T-cell (primary cell): ENCODE results near the gene SMARCA4. TPM values are rescaled to one million over a fixed set of nuclear protein-coding genes. Genes with fewer than 3 reads are reported as not detected.

Experiments used
- ATAC-seq, 4 experiments: fragments of 200-7000 bp in 3 of 4; fragments of 150-1000 bp in 1 of 4; cut with Tn5 transposase; replicated peaks in 1 of 4; 1 replicate in 3 of 4; 2 replicates in 1 of 4; pipeline ENCODE4 v1.10.0; 2021; ENCODE audit warnings: moderate library complexity in 3 of 4, mild to moderate bottlenecking in 2 of 4, moderate number of reproducible peaks in 1 of 4
- CTCF ChIA-PET, 2 donors: fragments of 300-600 bp; sonication (Branson Sonifier 250); formaldehyde crosslinking; loops; one replicate each; lab custom pipeline; 2022; ENCODE audit warnings: antibody characterized with exemption in 2 of 2; lab: Charles Lee
- POLR2A ChIA-PET, 2 donors: fragments of 300-600 bp; sonication (Branson Sonifier 250); formaldehyde crosslinking; loops; one replicate each; lab custom pipeline; 2022; ENCODE audit warnings: antibody characterized with exemption in 2 of 2; lab: Charles Lee
- DNase-seq, 35 experiments: peaks; one replicate each; pipeline versions ENCODE4 v3.0.0 to v3.0.0-alpha.2; 2013 to 2023
- H3K27ac ChIP-seq: one replicate; pipeline ENCODE4 v1.5.1; 2013; ENCODE audit warnings: low read length
- H3K27me3 ChIP-seq, 2 experiments: replicated peaks in 1 of 2; 1 replicate in 1 of 2; 2 replicates in 1 of 2; pipeline versions ENCODE4 v1.6.1 to v1.7.0; 2013; ENCODE audit warnings: low read length in 1 of 2, mixed read lengths in 1 of 2; ENCODE audit not compliant: control insufficient read depth in 2 of 2, insufficient read depth in 2 of 2; ENCODE audit errors: extremely low read depth in 1 of 2
- H3K36me3 ChIP-seq, 2 donors: 1 replicate in 1 of 2; 2 replicates in 1 of 2; pipeline versions ENCODE4 v1.6.1 to v1.7.0; 2013; ENCODE audit warnings: low read length in 1 of 2; ENCODE audit not compliant: control insufficient read depth in 2 of 2, insufficient read depth in 1 of 2; ENCODE audit errors: extremely low read depth in 1 of 2
- H3K4me1 ChIP-seq, 2 experiments: 1 replicate in 1 of 2; 2 replicates in 1 of 2; pipeline versions ENCODE4 v1.6.1 to v1.7.0; 2013; ENCODE audit warnings: low read length in 2 of 2, mixed read lengths in 1 of 2; ENCODE audit not compliant: insufficient read depth in 2 of 2, control insufficient read depth in 1 of 2; ENCODE audit errors: extremely low read depth in 1 of 2
- H3K4me3 ChIP-seq, 2 donors: 1 replicate in 1 of 2; 2 replicates in 1 of 2; pipeline versions ENCODE4 v1.5.1 to v1.7.0; 2013; ENCODE audit warnings: mild to moderate bottlenecking in 2 of 2, low read length in 1 of 2, moderate library complexity in 1 of 2; ENCODE audit not compliant: control insufficient read depth in 1 of 2; ENCODE audit errors: extremely low read depth in 1 of 2
- H3K9me3 ChIP-seq: 2 replicates; pipeline ENCODE4 v1.7.0; 2013
- H3K27ac Mint-ChIP-seq, 2 donors: one replicate each; pipeline ENCODE4 v1.8.0; 2020 to 2021; ENCODE audit warnings: mild to moderate bottlenecking in 2 of 2, mixed read lengths in 2 of 2
- H3K27me3 Mint-ChIP-seq, 2 donors: one replicate each; pipeline ENCODE4 v1.8.0; 2021 to 2022; ENCODE audit warnings: mixed read lengths in 2 of 2
- H3K36me3 Mint-ChIP-seq: one replicate; pipeline ENCODE4 v1.8.0; 2021; ENCODE audit warnings: mixed read lengths
- H3K4me1 Mint-ChIP-seq, 3 donors: one replicate each; pipeline ENCODE4 v1.8.0; 2020 to 2022; ENCODE audit warnings: mixed read lengths in 3 of 3, mild to moderate bottlenecking in 1 of 3
- H3K4me3 Mint-ChIP-seq, 3 donors: one replicate each; pipeline ENCODE4 v1.8.0; 2020 to 2022; ENCODE audit warnings: mild to moderate bottlenecking in 3 of 3, mixed read lengths in 3 of 3, moderate library complexity in 3 of 3
- H3K9me3 Mint-ChIP-seq, 3 donors: one replicate each; pipeline ENCODE4 v1.8.0; 2020 to 2022; ENCODE audit warnings: mixed read lengths in 3 of 3
- WGBS: methylation state at CpG from one replicate; pipeline ENCODE4 v1.1.5; 2013; ENCODE audit warnings: missing lambda C conversion rate; ENCODE audit not compliant: insufficient coverage; 5-methylcytosine and 5-hydroxymethylcytosine counted together
- total RNA-seq, 35 experiments: library from RNA in 6 of 35; stranded (reverse) in 6 of 35; fragments of 120-200 nt in 1 of 35; gene quantifications; one replicate each; pipeline versions ENCODE4 v1.2.1 to v1.2.4 and lab custom pipeline; 2013 to 2026

Gene SMARCA4
- total RNA-seq, 5 donors from 2014 or later (not counting 1 experiment from before 2014, with no cell fraction given) = 93.4 to 114 (median 109) TPM

GRCh38 chr19:11012507-11012906 lies 51.7 kb downstream of the SMARCA4 start:
- no peak overlapping the region for H3K4me3 ChIP-seq
- Mint-ChIP-seq H3K36me3 (peaks cover 65% of the 10 kb centered on the region), H3K4me3 (no peak overlapping the region), H3K27ac (no peak overlapping the region), H3K4me1 (no peaks in the 10 kb centered on the region), H3K27me3 (no peaks in the 10 kb centered on the region), H3K9me3 (no peaks in the 10 kb centered on the region)
- DNase-seq = no peak
- ChIA-PET POLR2A (no interaction called here), CTCF (no interaction called here)
- 93% methylated on average over 12 of the region's 12 CpGs for WGBS
- peaks cover 31 to 73% of the 10 kb centered on the region in 2 donors for H3K36me3 ChIP-seq
- no peaks in the 10 kb centered on the region for H3K9me3 ChIP-seq
- H3K4me1 ChIP-seq = no peaks in the 10 kb centered on the region
- no peak overlapping the region for H3K27ac ChIP-seq
- no peaks in the 10 kb centered on the region for H3K27me3 ChIP-seq
- no peak for ATAC-seq

GRCh38 chr19:11013771-11014170 lies 52.9 kb downstream of the SMARCA4 start:
- Histone ChIP-seq H3K9me3 (no peaks in the 10 kb centered on the region), H3K4me3 (no peak overlapping the region), H3K4me1 (no peaks in the 10 kb centered on the region), H3K36me3 (peaks cover 36 to 78% of the 10 kb centered on the region in 2 donors), H3K27me3 (no peaks in the 10 kb centered on the region), H3K27ac (no peak overlapping the region)
- POLR2A ChIA-PET = no interaction called here
- ATAC-seq (no peak), DNase-seq (no peak)
- Mint-ChIP-seq H3K27ac (no peak overlapping the region), H3K27me3 (no peaks in the 10 kb centered on the region), H3K36me3 (peaks cover 63% of the 10 kb centered on the region), H3K9me3 (no peaks in the 10 kb centered on the region), H3K4me3 (no peak overlapping the region), H3K4me1 (no peaks in the 10 kb centered on the region)
- 97% methylated on average over 7 of the region's 7 CpGs for WGBS
- CTCF ChIA-PET = no interaction called here

- Mint-ChIP-seq H3K4me1 (no peaks in the 10 kb centered on the region), H3K36me3 (peaks cover 65% of the 10 kb centered on the region), H3K9me3 (no peaks in the 10 kb centered on the region), H3K27me3 (no peaks in the 10 kb centered on the region), H3K4me3 (no peak overlapping the region), H3K27ac (no peak overlapping the region)
- WGBS = 98% methylated on average over 8 of the region's 12 CpGs
- Histone ChIP-seq H3K36me3 (peaks cover 31 to 85% of the 10 kb centered on the region in 2 donors), H3K27ac (no peak overlapping the region), H3K4me3 (no peak overlapping the region), H3K27me3 (no peaks in the 10 kb centered on the region), H3K9me3 (no peaks in the 10 kb centered on the region), H3K4me1 (no peaks in the 10 kb centered on the region)
- POLR2A ChIA-PET = no interaction called here
- CTCF ChIA-PET = no interaction called here
- DNase-seq = no peak
- ATAC-seq = no peak
These were observed 53.6 kb downstream of the SMARCA4 start for GRCh38 chr19:11014403-11014911.

GRCh38 chr19:11016631-11017030 lies 55.8 kb downstream of the SMARCA4 start:
- Histone ChIP-seq H3K4me1 (no peaks in the 10 kb centered on the region), H3K9me3 (no peaks in the 10 kb centered on the region), H3K36me3 (peaks cover 30 to 86% of the 10 kb centered on the region in 2 donors), H3K27me3 (no peaks in the 10 kb centered on the region), H3K4me3 (no peak overlapping the region), H3K27ac (no peak overlapping the region)
- Mint-ChIP-seq H3K27me3 (no peaks in the 10 kb centered on the region), H3K4me3 (no peak overlapping the region), H3K9me3 (no peaks in the 10 kb centered on the region), H3K4me1 (no peaks in the 10 kb centered on the region), H3K36me3 (peaks cover 67% of the 10 kb centered on the region), H3K27ac (no peak overlapping the region)
- ChIA-PET CTCF (no interaction called here), POLR2A (interaction anchor here in 1 of 2 donors (0.6 kb wide), 1 partner anchor 27 kb away, joined by 11 read pairs; no protein-coding TSS in a partner anchor)
- no peak for ATAC-seq
- DNase-seq = no peak
- 100% methylated on average over 5 of the region's 5 CpGs for WGBS

GRCh38 chr19:11017275-11018035 lies 56.6 kb downstream of the SMARCA4 start:
- Mint-ChIP-seq H3K27ac (no peak overlapping the region), H3K36me3 (peaks cover 67% of the 10 kb centered on the region), H3K4me3 (no peak overlapping the region), H3K4me1 (no peaks in the 10 kb centered on the region), H3K27me3 (no peaks in the 10 kb centered on the region), H3K9me3 (no peaks in the 10 kb centered on the region)
- POLR2A ChIA-PET = no interaction called here
- Histone ChIP-seq H3K27ac (no peak overlapping the region), H3K36me3 (peaks cover 35 to 88% of the 10 kb centered on the region in 2 donors), H3K4me1 (no peaks in the 10 kb centered on the region), H3K27me3 (no peaks in the 10 kb centered on the region), H3K9me3 (no peaks in the 10 kb centered on the region), H3K4me3 (no peak overlapping the region)
- ATAC-seq (no peak), DNase-seq (no peak)
- 92% methylated on average over 19 of the region's 23 CpGs for WGBS
- CTCF ChIA-PET = no interaction called here

- ChIA-PET POLR2A (no interaction called here), CTCF (interaction anchor here in 1 of 2 donors (1.6 kb wide), 1 partner anchor 16 kb away, joined by 3 read pairs; no protein-coding TSS in a partner anchor)
- ATAC-seq = no peak
- DNase-seq = no peak
- no peak overlapping the region for H3K27ac Mint-ChIP-seq
- Histone ChIP-seq H3K4me3 (no peak overlapping the region), H3K9me3 (no peaks in the 10 kb centered on the region), H3K27me3 (no peaks in the 10 kb centered on the region), H3K27ac (no peak overlapping the region), H3K4me1 (no peaks in the 10 kb centered on the region), H3K36me3 (peaks cover 31 to 87% of the 10 kb centered on the region in 2 donors)
- H3K4me1 Mint-ChIP-seq = no peaks in the 10 kb centered on the region
- H3K27me3 Mint-ChIP-seq = no peaks in the 10 kb centered on the region
- WGBS = 95% methylated on average over 12 of the region's 12 CpGs
- no peaks in the 10 kb centered on the region for H3K9me3 Mint-ChIP-seq
- peaks cover 63% of the 10 kb centered on the region for H3K36me3 Mint-ChIP-seq
- H3K4me3 Mint-ChIP-seq = no peak overlapping the region
These were observed 57.3 kb downstream of the SMARCA4 start for GRCh38 chr19:11018179-11018578.
